ENCODE results near the gene PNPLA2.

Gene PNPLA2

DNA sequence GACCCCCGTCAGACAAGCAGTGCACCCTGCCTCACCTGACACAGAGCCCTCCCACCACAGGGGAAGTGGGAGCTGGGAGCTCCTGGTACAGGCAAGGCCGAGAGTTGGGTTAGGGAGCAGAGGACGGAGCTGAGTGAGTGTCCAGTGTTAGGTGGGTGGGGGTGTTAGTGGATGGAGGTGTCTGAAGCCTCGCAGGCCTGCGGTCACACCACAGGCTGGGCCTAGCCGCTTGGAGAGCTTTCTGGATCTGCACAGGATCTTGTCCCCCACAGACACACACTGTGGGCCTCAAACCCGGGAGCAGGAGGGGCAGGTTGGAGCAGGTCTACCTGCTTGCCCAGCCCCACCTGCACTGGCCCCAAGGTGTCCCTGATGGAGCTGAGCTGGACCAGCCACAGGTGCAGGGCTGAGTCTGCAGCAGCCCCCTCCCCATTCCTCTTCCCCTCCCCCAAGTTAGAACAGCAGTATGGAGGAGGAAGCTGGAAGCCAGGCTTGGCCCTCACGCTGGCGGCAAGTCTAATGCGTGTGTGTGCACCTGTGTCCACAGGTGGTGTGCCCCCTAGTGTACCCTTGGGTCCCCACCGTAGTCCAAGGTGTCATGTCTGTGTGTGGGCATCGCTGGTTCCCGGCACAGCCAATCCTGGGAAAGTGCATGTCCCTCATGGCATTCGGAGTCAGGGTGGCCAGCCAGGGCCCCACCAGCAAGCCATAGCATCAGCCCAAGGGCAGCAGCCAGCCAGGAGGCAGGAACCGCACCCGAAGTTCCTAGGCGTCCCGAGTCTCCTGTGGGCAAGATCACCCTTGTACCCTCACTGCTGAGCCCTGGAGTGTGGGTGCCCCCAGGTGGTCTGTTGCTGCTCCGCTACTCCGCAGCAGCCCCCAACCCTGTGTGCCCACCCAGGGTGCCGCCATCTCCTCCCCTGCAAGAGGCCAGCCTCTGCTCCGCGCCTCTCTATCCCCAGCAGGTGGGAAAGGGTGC lies 39.4 kb upstream of the PNPLA2 start:
- TF ChIP-seq, protein P1, sequence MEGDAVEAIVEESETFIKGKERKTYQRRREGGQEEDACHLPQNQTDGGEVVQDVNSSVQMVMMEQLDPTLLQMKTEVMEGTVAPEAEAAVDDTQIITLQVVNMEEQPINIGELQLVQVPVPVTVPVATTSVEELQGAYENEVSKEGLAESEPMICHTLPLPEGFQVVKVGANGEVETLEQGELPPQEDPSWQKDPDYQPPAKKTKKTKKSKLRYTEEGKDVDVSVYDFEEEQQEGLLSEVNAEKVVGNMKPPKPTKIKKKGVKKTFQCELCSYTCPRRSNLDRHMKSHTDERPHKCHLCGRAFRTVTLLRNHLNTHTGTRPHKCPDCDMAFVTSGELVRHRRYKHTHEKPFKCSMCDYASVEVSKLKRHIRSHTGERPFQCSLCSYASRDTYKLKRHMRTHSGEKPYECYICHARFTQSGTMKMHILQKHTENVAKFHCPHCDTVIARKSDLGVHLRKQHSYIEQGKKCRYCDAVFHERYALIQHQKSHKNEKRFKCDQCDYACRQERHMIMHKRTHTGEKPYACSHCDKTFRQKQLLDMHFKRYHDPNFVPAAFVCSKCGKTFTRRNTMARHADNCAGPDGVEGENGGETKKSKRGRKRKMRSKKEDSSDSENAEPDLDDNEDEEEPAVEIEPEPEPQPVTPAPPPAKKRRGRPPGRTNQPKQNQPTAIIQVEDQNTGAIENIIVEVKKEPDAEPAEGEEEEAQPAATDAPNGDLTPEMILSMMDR (IDR thresholded peaks at IDR 0.05; ENCODE audit: control insufficient read depth, insufficient read depth, low read depth, low read length, missing control alignments) = no peak
- no peak for DNase-seq (ENCODE audit: low read depth)

GRCh38 chr11:779955-780532 lies 38.7 kb upstream of the PNPLA2 start:
- H3K4me3 ChIP-seq (ENCODE audit: control insufficient read depth, low read depth, low read length) = no peak overlapping the region
- TF ChIP-seq, protein P1 (IDR thresholded peaks at IDR 0.05; ENCODE audit: control insufficient read depth, insufficient read depth, low read depth, low read length, missing control alignments) = no peak
- DNase-seq (ENCODE audit: low read depth) = no peak

More for the DNA sequence above, 39.4 kb upstream of the PNPLA2 start:
- no peak overlapping the region for H3K4me3 ChIP-seq (ENCODE audit: control insufficient read depth, low read depth, low read length)

DNA sequence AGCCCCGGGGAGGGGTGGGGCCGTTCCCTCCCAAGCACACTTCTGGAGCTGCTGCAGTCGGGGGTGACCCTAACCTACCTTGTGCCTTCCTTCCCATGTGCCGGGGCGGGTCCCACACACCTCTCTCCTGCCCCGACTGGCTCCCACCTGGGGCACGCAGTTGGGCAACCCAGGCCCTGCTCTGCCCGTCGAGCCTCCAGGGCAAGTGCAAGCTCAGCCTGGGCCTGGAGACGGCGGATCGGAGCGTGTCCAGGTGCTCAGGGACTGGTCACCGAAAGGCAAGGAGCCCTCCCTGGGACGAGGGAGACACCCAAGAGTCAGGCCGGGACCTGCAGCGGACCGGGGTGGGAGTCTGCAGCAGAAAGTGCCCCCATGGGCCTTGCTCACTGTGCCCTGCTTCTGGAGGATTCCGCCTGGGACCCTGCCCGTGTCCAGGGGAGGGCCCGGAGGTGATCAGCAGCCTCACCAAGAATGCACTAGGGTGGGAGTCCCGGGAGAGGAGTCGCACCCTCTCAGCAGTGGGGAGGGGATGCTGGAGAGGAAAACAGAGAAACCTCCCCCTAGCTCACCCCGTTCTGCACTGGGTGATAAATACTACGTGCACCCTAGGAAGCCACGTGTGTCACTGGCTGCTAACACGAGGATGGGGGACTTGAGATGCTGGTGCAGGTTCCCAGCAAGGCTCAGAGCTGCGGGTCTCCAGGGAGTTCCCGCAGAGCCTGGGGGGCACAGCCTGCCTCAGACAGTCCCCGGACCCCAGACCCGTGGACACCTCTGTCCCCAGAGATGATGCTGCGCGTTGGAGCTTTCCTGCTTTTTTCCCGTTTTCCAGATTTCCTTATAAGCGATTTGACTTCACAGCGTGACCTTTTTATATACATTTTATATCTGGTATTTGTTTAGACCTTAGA lies 36.2 kb upstream of the PNPLA2 start:
- no peak overlapping the region for H3K4me3 ChIP-seq (ENCODE audit: control insufficient read depth, low read depth, low read length)
- no peak for DNase-seq (ENCODE audit: low read depth)
- TF ChIP-seq, protein P1 (IDR thresholded peaks at IDR 0.05; ENCODE audit: control insufficient read depth, insufficient read depth, low read depth, low read length, missing control alignments) = no peak

GRCh38 chr11:783581-784015 lies 35.1 kb upstream of the PNPLA2 start:
- peak; percentile 85 for DNase-seq (ENCODE audit: low read depth)
- TF ChIP-seq, protein P1 (IDR thresholded peaks at IDR 0.05; ENCODE audit: control insufficient read depth, insufficient read depth, low read depth, low read length, missing control alignments) = peak; percentile 92
- H3K4me3 ChIP-seq (ENCODE audit: control insufficient read depth, low read depth, low read length) = no peak overlapping the region

DNA sequence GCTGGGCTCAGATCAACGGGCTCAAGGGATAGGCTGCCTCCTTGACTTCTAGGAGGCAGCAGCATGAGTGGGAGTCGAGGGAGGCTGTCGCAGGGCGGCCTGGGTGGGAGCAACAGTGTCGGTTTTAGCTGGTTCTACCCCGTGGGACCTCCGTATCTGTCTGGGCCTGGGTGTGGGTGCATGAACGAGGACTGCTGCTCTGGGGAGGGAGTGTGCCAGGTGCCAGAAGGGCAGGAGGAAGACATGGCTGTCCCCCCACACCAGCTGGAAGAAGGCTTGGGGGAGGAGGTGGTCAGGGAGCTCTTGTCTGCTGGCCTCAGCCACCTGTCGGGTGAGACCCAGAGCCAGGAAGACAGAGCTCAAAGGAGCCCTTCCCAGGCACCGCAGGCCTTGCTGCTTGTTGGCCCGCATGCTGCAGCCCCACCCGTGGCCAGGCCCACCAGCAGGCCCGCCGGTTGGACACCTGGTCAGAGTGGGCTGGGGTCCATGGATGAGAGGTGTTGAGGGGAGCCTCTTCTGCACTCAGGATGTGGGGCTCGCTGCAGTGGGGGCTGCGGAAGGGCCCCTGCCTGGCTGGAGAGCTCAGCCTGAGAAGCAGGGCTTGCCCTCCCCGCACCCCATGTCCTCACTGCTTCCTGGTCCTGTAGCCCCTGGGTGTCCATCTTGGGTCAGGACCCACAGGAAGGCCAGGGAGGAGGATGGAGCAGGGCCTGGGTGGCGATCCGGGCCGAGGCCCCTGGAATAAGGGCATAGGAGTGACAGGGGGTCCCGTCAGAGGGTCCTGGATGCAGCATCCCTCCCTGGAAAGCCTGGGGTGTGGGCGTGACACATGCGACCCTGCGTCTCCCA lies 32.3 kb upstream of the PNPLA2 start:
- no peak for DNase-seq (ENCODE audit: low read depth)
- TF ChIP-seq, protein P1 (IDR thresholded peaks at IDR 0.05; ENCODE audit: control insufficient read depth, insufficient read depth, low read depth, low read length, missing control alignments) = no peak
- no peak overlapping the region for H3K4me3 ChIP-seq (ENCODE audit: control insufficient read depth, low read depth, low read length)

All from AG09309 (cell line).